ENCODE data around the gene ADISSP.

Gene ADISSP

GRCh38 chr20:3751305-3751674, 16.3 kb downstream of the ADISSP start:
- no peak for TF ChIP-seq CTCF (IDR thresholded peaks at IDR 0.05; ENCODE audit: control insufficient read depth, insufficient read depth, low read depth, low read length, missing control alignments)

DNA sequence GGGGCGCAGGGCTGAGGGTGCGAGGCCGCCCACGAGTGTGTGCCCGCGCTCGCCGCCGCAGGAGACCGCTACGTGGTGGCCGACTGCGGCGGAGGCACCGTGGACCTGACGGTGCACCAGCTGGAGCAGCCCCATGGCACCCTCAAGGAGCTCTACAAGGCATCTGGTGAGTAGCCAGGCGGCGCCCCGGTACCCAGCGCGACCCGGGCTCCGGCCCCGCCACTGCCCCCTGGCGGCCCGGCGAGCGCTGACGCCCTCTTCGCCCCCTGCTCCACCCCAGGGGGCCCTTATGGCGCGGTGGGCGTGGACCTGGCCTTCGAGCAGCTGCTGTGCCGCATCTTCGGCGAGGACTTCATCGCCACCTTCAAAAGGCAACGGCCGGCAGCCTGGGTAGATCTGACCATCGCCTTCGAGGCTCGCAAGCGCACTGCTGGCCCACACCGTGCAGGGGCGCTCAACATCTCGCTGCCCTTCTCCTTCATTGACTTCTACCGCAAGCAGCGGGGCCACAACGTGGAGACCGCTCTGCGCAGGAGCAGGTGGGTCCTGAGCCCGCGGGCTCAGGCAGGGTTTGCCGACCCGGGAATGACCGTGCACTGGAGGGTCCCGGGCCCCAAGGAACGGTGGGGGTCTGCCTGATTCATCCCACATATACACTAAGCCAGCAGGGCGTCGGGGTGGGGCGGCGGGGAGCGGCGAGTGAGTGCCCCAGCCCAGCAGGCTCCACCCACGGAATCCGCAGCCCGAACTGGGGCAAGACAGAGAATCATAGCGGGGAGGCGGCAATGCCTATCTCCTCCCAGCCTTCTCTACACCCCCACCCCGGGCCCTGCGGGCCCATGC, 17.6 kb downstream of the ADISSP start:
- H3K4me3 ChIP-seq (ENCODE audit: control insufficient read depth, low read depth, low read length) = no peak overlapping the region
- no peak for DNase-seq (ENCODE audit: low read depth)
- peak; percentile 13 for TF ChIP-seq CTCF (IDR thresholded peaks at IDR 0.05; ENCODE audit: control insufficient read depth, insufficient read depth, low read depth, low read length, missing control alignments)

More at GRCh38 chr20:3751305-3751674, 16.3 kb downstream of the ADISSP start:
- no peak overlapping the region for H3K4me3 ChIP-seq (ENCODE audit: control insufficient read depth, low read depth, low read length)
- DNase-seq (ENCODE audit: low read depth) = no peak

DNA sequence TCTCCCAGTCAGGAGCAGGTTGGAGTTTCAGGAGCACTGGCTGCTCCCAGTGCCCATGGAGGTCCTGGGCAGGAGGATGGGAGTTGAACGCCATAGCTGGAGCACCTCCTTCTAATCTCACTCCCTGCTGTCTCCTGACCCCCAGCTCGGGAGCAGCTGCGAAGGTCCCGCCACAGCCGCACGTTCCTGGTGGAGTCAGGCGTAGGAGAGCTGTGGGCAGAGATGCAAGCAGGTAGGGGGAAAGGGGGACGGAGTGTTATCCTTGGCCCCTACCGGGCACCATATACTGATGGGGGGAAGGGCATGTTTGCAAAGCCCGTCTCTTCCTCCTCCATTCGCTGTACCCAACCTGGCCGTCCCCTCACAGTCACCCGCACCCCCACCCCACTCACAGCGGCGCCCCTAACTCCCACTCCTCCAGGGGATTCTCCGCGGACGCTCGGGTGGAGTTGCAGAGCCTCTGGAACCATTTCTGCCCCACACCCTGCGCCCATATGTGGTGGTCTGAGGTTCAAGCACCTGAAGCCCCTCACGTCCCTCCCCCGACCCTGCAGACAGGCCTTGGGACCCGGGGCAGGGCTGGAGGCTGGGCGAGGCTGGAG, 18.4 kb downstream of the ADISSP start:
- H3K4me3 ChIP-seq (ENCODE audit: control insufficient read depth, low read depth, low read length) = no peak overlapping the region

GRCh38 chr20:3748073-3748472, 19.5 kb downstream of the ADISSP start:
- TF ChIP-seq CTCF (IDR thresholded peaks at IDR 0.05; ENCODE audit: control insufficient read depth, insufficient read depth, low read depth, low read length, missing control alignments) = no peak
- DNase-seq (ENCODE audit: low read depth) = no peak
- H3K4me3 ChIP-seq (ENCODE audit: control insufficient read depth, low read depth, low read length) = no peak overlapping the region

More for the DNA sequence above, 18.4 kb downstream of the ADISSP start:
- TF ChIP-seq CTCF (IDR thresholded peaks at IDR 0.05; ENCODE audit: control insufficient read depth, insufficient read depth, low read depth, low read length, missing control alignments) = no peak
- no peak for DNase-seq (ENCODE audit: low read depth)

GRCh38 chr20:3747471-3747870, 20.1 kb downstream of the ADISSP start:
- no peak for DNase-seq (ENCODE audit: low read depth)
- no peak overlapping the region for H3K4me3 ChIP-seq (ENCODE audit: control insufficient read depth, low read depth, low read length)
- no peak for TF ChIP-seq CTCF (IDR thresholded peaks at IDR 0.05; ENCODE audit: control insufficient read depth, insufficient read depth, low read depth, low read length, missing control alignments)

DNA sequence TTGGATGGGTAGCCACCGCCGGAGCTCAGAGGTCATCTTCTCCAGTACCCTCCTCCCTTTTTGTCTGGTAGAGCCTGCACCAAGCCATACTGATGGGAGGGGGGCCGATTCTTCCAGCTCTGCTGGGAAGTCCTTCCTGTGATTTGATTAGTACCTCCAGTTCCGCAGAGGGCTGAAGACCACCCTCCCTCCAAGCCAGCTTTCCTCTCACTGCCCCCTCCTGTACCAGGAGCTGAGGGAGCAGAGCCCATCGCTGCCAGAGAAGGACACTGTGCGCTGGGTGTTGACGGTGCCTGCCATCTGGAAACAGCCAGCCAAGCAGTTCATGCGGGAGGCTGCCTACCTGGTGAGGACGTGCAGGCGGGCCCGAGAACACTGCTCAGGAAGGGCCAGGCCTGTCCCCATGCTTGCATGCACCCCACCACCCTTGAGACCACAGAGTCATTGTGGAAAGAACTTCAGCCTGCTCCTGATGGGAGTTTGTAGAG, 21.8 kb downstream of the ADISSP start:
- DNase-seq (ENCODE audit: low read depth) = no peak
- no peak overlapping the region for H3K4me3 ChIP-seq (ENCODE audit: control insufficient read depth, low read depth, low read length)
- no peak for TF ChIP-seq CTCF (IDR thresholded peaks at IDR 0.05; ENCODE audit: control insufficient read depth, insufficient read depth, low read depth, low read length, missing control alignments)
